SK-MEL-5 (cell line): ENCODE data around the gene ZNFX1. TPM values are rescaled to one million over a fixed set of nuclear protein-coding genes. Genes with fewer than 3 reads are reported as not detected.
"Not testable (repeated sequence)": the region's sequence is repeated elsewhere in the genome, so short reads cannot be mapped to it uniquely, and the experiment has no call there.

Source experiments
- DNase-seq: peaks from one replicate; pipeline ENCODE4 v3.0.0-alpha.2; 2016; ENCODE audit warnings: low read depth, low spot score
- in situ Hi-C: cut with HindIII; loops from 2 replicates; pipeline ENCODE4 v1.10.0; 2016; ENCODE audit warnings: low sequenced_read_pairs, high pct_unique_total_duplicates, low pct_unique_long_range_greater_than_20kb
- total RNA-seq: library from RNA; depleted of rRNA; stranded (reverse); fragments of >200 nt; shearing (Covaris generic); gene quantifications from 2 replicates; pipeline ENCODE4 v1.2.3, GENCODE V29; 2014

The ZNFX1 gene
- total RNA-seq, 1 experiment from 2014 or later = 20.3 TPM

GRCh38 chr20:49297605-49298530, 20.0 kb upstream of the ZNFX1 start:
- no peak for DNase-seq
- in situ Hi-C loops = no loop called here

DNA sequence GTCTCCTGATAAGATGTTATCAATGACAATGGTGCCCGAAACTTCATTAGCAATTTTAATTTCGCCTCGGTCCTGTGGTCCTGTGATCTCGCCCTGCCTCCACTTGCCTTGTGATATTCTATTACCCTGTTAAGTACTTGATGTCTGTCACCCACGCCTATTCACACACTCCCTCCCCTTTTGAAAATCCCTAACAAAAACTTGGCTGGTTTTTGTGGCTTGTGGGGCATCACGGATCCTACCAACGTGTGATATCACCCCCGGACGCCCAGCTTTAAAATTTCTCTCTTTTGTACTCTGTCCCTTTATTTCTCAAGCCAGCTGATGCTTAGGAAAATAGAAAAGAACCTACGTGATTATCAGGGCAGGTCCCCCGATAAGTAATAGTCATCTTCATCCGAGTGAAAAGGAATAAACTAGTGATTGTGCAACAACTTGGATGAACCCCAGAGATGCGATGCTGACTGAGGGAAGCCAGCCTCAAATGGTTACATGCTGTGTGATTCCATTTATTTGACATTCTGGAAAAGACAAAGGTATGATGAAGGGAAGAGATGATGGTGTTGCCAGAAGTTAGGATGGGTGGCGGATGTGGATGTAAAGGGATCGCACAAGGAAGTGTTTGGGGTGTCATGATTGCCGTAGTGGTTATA, 16.3 kb upstream of the ZNFX1 start:
- in situ Hi-C loops, DNase-seq: not testable (repeated sequence)

DNA sequence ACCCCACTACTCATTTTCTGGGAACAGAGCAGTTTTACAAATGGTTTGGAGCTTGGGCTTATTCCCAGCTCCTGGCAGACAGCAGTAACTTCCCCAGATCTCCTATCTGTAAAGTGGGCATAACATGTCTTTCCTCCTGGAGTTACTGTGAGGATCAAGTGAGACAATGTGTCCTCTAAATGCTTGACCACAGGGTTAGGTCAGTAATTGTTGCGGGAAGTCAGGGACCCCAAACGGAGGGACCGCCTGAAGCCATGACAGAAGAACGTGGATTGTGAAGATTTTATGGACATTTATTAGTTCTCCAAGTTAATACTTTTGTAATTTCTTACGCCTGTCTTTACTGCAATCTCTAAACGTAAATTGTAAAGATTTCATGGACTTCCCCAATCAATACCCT, 15.3 kb upstream of the ZNFX1 start:
- no peak for DNase-seq
- in situ Hi-C loops = no loop called here

DNA sequence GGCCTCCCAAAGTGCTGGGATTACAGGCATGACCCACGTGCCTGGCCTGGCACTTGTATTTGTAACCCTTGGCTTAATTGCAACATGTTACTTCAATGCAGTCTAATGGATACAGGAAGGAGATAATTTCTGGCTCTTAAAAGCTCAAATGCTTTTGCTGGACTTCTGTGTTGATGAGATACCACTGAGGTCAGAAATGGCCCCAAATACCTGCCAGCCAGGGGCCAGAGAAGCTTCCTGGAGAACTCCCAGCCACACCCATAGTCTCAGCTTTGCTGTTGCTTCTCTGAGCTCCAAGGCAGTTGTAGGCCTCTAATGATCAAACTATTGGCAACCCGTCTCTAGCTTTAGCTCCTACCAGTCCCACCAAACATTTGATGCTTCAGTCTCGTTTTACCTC, 14.2 kb upstream of the ZNFX1 start:
- in situ Hi-C loops = no loop called here
- DNase-seq = no peak

DNA sequence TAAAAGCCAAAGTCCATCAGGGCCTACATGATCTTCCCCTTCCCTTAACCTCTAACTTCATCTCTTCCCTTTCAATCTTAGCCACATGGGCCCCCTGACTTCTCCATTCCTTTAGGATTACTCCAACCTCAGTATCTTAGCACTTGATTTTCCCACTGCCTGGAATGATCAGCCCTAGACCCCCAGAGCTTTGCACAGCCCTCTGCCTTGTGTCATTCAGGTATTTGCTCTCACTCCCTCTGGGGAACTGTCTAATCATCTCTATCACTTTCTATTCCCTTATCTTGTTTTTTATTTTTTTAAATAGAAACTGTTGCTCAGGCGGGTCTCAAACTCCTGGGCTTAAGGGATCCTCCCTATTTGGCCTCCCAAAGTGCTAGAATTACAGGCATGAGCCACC, 13.3 kb upstream of the ZNFX1 start:
- no peak for DNase-seq
- in situ Hi-C loops = no loop called here

- DNase-seq = peak; percentile 15
- in situ Hi-C loops = no loop called here
Observed at GRCh38 chr20:49290608-49291191, 12.8 kb upstream of the ZNFX1 start.

DNA sequence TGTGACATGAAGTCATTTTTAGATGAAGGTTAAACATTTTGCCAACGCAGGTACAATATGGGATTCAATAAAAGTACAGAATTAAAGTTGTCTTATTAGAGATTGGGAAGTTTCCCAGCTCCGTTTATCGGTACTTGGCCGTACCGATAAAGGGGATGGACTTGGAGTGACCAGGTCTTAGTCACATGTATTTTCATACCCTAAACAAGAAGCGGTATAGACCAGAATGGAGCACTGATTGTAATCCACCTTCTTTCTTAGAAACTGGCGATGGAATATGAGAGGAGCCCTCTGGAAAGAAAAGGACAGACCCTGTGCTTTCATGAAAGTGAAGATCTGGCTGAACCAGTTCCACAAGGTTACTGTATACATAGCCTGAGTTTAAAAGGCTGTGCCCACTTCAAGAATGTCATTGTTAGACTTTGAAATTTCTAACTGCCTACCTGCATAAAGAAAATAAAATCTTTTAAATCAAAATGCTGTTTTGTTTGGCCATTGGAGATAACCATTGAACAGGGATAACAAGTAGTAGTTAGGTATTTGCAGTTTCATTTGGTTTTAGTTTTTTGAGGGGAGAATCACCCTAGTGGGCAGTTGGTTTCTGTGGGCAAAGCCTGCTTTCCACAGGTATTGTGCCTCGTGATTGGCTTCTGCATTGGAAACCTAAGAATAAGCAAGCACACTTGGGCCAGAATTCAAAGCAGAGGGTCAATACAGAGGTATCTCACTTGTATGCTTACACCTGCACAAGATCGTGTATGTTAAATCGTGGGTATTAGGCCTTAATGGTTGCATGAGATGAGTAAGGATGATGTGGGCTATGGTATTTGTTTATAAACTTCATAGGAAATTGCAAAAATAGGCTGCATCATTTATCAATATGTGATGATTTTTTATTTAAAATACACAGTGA, 11.2 kb upstream of the ZNFX1 start:
- peak; percentile 4 for DNase-seq
- in situ Hi-C loops = no loop called here

- in situ Hi-C loops = no loop called here
- DNase-seq = no peak
Observed at GRCh38 chr20:49288250-49288751, 10.4 kb upstream of the ZNFX1 start.

GRCh38 chr20:49287555-49288249, 9.8 kb upstream of the ZNFX1 start:
- in situ Hi-C loops = no loop called here
- peak; percentile 83 for DNase-seq

DNA sequence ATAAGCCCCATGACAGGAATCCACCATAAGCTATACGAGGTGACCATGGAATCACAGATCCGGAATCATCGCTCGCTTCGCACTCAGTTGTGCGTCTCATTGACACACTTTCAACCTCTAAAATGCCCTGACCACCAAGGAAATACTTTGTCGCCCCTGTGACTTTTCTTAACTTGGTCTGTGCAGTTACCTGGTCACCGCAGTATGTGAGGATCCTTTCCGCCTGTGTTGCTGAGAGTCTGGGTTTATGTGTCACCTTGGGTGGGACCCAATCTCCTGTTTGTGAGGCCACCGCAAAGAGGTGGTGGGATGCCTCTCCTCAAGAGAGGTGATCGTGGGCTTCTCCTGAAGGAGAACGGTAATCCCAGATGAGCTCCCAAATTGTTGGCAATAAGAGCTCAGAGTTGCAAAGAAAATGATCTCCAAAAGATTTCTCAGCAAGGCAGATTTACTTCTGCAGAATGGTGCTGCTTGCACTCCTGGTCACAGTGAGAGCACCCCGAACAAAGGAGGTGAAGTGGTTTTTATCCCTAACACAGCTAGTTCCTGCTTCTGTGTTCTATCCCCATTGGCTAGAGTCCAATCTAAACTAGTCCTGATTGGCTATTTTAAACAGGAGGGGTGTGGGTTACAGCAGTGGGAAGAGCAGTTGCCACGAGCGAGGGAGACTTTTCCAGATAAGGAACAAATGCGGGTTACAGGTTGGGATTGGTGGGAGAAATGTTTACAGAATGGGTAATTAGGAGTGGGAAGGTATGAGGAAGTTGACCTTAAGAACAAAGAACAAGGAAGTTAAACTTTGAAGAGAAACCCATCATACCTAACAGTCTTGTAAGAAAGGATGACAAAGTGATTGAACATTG, 9.1 kb upstream of the ZNFX1 start:
- in situ Hi-C loops = no loop called here
- peak; percentile 64 for DNase-seq

DNA sequence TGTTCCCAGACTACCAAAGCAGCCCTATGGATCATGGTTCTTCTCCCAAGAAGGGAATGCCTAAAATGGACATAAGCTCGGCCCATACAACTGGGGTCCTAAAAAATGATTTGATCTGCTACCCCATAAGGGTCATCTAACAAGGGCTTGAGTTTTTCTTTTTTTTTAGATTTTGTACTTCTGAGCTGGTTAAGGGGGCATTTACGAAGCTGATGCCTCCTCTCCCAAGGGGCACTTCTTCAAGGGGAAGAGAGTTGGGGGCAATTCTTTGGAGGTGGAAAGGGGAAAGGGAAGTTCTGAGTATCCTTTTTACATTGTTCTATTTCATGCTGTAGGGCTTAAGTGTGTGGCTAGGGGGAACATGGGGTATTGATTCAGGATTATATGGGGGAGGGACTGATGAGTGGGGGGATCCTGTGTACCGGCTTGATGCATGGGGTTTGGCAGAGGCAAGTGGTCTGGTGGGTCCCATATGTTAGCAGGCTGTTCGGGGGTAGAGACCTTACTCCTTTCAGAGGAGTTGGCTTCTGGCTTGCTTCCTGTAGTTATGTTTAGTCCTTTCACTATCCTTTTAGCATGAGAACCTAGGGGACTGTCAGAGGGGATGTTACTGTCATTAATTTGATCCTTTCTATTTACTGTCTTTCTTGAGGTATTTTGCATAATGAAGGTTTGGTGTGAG, 8.1 kb upstream of the ZNFX1 start:
- in situ Hi-C loops = no loop called here
- DNase-seq = no peak

GRCh38 chr20:49285233-49285668, 7.4 kb upstream of the ZNFX1 start:
- in situ Hi-C loops = no loop called here
- no peak for DNase-seq

- in situ Hi-C loops = no loop called here
- DNase-seq = no peak
Observed at GRCh38 chr20:49284818-49285217, 7.0 kb upstream of the ZNFX1 start.

DNA sequence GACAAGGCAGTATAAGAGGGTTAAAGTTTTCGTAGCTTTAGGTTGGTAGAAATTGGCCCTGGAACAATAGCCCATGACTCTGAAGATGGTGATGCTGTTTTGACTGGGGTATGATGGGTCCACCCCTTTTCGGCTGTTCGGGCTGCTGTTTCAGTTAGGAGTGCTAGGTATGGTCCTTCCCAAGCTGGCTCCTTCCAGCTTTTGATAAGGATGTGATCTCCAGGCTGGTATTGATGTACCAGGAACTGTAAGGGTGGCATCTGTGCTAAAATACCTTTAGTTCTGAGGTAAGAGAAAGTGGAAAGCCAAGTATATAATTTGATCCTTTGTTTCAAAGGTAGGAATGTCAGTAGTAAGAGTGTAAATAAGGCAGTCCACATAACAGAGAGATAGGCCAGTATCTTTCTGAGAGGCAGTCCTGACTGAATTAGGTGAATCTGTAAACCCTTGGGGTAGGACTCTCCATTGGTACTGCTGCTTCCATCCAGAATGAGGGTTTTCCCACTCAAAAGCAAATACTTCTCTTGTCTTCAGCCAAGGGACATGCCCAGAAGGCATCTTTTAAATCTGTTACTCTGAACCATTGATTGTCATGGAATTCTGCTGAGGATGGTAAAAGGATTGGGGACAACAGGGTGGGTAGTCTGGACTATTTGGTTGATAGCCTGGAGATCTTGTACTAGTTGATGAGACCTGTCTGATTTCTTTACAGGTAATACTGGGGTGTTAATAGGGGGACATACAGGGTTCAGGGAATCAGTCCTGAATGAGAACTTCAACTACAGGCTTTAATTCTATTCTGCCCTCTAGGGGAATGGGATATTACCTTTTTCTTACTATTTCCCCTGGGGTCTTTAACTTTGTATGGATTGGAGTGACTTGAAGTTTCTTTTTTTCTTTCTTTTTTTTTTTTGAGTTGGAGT, 6.1 kb upstream of the ZNFX1 start:
- in situ Hi-C loops = no loop called here
- peak; percentile 37 for DNase-seq
